MG63 (cell line): ENCODE data around the gene LANCL2. TPM values are rescaled to one million over a fixed set of nuclear protein-coding genes. Genes with fewer than 3 reads are reported as not detected.
"Not testable (repeated sequence)": the region's sequence is repeated elsewhere in the genome, so short reads cannot be mapped to it uniquely, and the experiment has no call there.

ENCODE experiments used
- DNase-seq: peaks from one replicate; pipeline ENCODE4 v3.0.0-alpha.2; 2020
- H3K27me3 ChIP-seq: fragments of 250-450 bp; sonication (Bioruptor Pico); 2 replicates; pipeline ENCODE4 v1.5.1; 2020; ENCODE audit warnings: mild to moderate bottlenecking, moderate library complexity
- H3K36me3 ChIP-seq: fragments of 250-450 bp; sonication (Bioruptor Pico); 2 replicates; pipeline ENCODE4 v1.5.1; 2020; ENCODE audit warnings: mild to moderate bottlenecking, moderate library complexity
- H3K4me3 ChIP-seq: fragments of 250-450 bp; sonication (Bioruptor Pico); 2 replicates; pipeline ENCODE4 v1.5.1; 2020; ENCODE audit warnings: mild to moderate bottlenecking, moderate library complexity
- H3K9me3 ChIP-seq: fragments of 250-450 bp; sonication (Bioruptor Pico); 2 replicates; pipeline ENCODE4 v1.5.1; 2020; ENCODE audit warnings: mild to moderate bottlenecking, moderate library complexity
- total RNA-seq: library from RNA; depleted of rRNA; stranded (reverse); fragments of >200 nt; shearing (Covaris generic); gene quantifications from 2 replicates; pipeline ENCODE4 v1.2.3, GENCODE V29; 2014; ENCODE audit warnings: low replicate concordance

The LANCL2 gene
- total RNA-seq, 1 experiment from 2014 or later: 13.8 TPM

- no peak for DNase-seq
- no peak overlapping the region for H3K4me3 ChIP-seq
- no peaks in the 10 kb centered on the region for H3K36me3 ChIP-seq
- H3K9me3 ChIP-seq: no peaks in the 10 kb centered on the region
- H3K27me3 ChIP-seq: no peaks in the 10 kb centered on the region
Observed at GRCh38 chr7:55350281-55350680, 14.9 kb upstream of the LANCL2 start.

GRCh38 chr7:55351263-55351662 lies 13.9 kb upstream of the LANCL2 start:
- Histone ChIP-seq H3K27me3 (no peaks in the 10 kb centered on the region), H3K4me3 (no peak overlapping the region), H3K9me3 (no peaks in the 10 kb centered on the region), H3K36me3 (no peaks in the 10 kb centered on the region)
- no peak for DNase-seq

GRCh38 chr7:55352947-55353273 lies 12.2 kb upstream of the LANCL2 start:
- H3K36me3 ChIP-seq, H3K4me3 ChIP-seq, H3K27me3 ChIP-seq, H3K9me3 ChIP-seq, DNase-seq: not testable (repeated sequence)

- no peaks in the 10 kb centered on the region; the same call in 1 of the 2 replicates for H3K9me3 ChIP-seq
- H3K36me3 ChIP-seq: no peaks in the 10 kb centered on the region
- DNase-seq: peak; percentile 9
- H3K4me3 ChIP-seq: no peak overlapping the region
- H3K27me3 ChIP-seq: peaks cover 3% of the 10 kb centered on the region; the same call in 1 of the 2 replicates
Observed at GRCh38 chr7:55360486-55360885, 4.7 kb upstream of the LANCL2 start.

- H3K9me3 ChIP-seq: no peaks in the 10 kb centered on the region; the same call in 1 of the 2 replicates
- peaks cover 3% of the 10 kb centered on the region; the same call in 1 of the 2 replicates for H3K27me3 ChIP-seq
- DNase-seq: no peak
- H3K4me3 ChIP-seq: no peak overlapping the region
- peaks cover 2% of the 10 kb centered on the region; the same call in 1 of the 2 replicates for H3K36me3 ChIP-seq
Observed at GRCh38 chr7:55361560-55361959, 3.6 kb upstream of the LANCL2 start.

- no peak for DNase-seq
- Histone ChIP-seq H3K36me3 (peaks cover 9% of the 10 kb centered on the region), H3K9me3 (no peaks in the 10 kb centered on the region), H3K27me3 (peaks cover 3% of the 10 kb centered on the region; the same call in 1 of the 2 replicates), H3K4me3 (no peak overlapping the region)
Observed at GRCh38 chr7:55362927-55363326, 2.2 kb upstream of the LANCL2 start.

GRCh38 chr7:55363386-55364170 lies 1.6 kb upstream of the LANCL2 start:
- peaks cover 13% of the 10 kb centered on the region for H3K36me3 ChIP-seq
- H3K27me3 ChIP-seq: peaks cover 3% of the 10 kb centered on the region; the same call in 1 of the 2 replicates
- H3K4me3 ChIP-seq: no peak overlapping the region
- DNase-seq: no peak
- H3K9me3 ChIP-seq: no peaks in the 10 kb centered on the region

GRCh38 chr7:55365675-55366460 lies 731 bp downstream of the LANCL2 start:
- peak; percentile 96 for DNase-seq
- peaks cover 15% of the 10 kb centered on the region for H3K36me3 ChIP-seq
- H3K4me3 ChIP-seq: peak overlapping the region; percentile 92
- no peaks in the 10 kb centered on the region for H3K9me3 ChIP-seq
- no peaks in the 10 kb centered on the region for H3K27me3 ChIP-seq

GRCh38 chr7:55366461-55367070 lies 1.4 kb downstream of the LANCL2 start:
- Histone ChIP-seq H3K36me3 (peaks cover 15% of the 10 kb centered on the region), H3K27me3 (no peaks in the 10 kb centered on the region), H3K9me3 (no peaks in the 10 kb centered on the region), H3K4me3 (peak overlapping the region; percentile 92)
- no peak for DNase-seq

- Histone ChIP-seq H3K9me3 (no peaks in the 10 kb centered on the region), H3K36me3 (peaks cover 15% of the 10 kb centered on the region), H3K27me3 (no peaks in the 10 kb centered on the region), H3K4me3 (peak overlapping the region; percentile 92)
- no peak for DNase-seq
Observed at GRCh38 chr7:55367283-55367840, 2.2 kb downstream of the LANCL2 start.

GRCh38 chr7:55369427-55370400 lies 4.6 kb downstream of the LANCL2 start:
- H3K36me3 ChIP-seq: peaks cover 15% of the 10 kb centered on the region
- H3K27me3 ChIP-seq: no peaks in the 10 kb centered on the region
- no peak overlapping the region for H3K4me3 ChIP-seq
- no peaks in the 10 kb centered on the region for H3K9me3 ChIP-seq
- peak; percentile 12 for DNase-seq

- no peaks in the 10 kb centered on the region for H3K36me3 ChIP-seq
- H3K9me3 ChIP-seq: no peaks in the 10 kb centered on the region
- no peaks in the 10 kb centered on the region for H3K27me3 ChIP-seq
Observed at GRCh38 chr7:55374213-55374612, 9.1 kb downstream of the LANCL2 start.

GRCh38 chr7:55375237-55375636 lies 10.1 kb downstream of the LANCL2 start:
- no peak for DNase-seq
- H3K27me3 ChIP-seq: no peaks in the 10 kb centered on the region
- no peaks in the 10 kb centered on the region for H3K36me3 ChIP-seq
- no peak overlapping the region for H3K4me3 ChIP-seq
- no peaks in the 10 kb centered on the region for H3K9me3 ChIP-seq

More at GRCh38 chr7:55374213-55374612, 9.1 kb downstream of the LANCL2 start:
- H3K4me3 ChIP-seq: no peak overlapping the region
- no peak for DNase-seq

GRCh38 chr7:55377162-55377817 lies 12.2 kb downstream of the LANCL2 start:
- DNase-seq: no peak
- Histone ChIP-seq H3K4me3 (no peak overlapping the region), H3K27me3 (no peaks in the 10 kb centered on the region), H3K9me3 (no peaks in the 10 kb centered on the region), H3K36me3 (no peaks in the 10 kb centered on the region)

- Histone ChIP-seq H3K36me3 (no peaks in the 10 kb centered on the region), H3K4me3 (no peak overlapping the region), H3K27me3 (no peaks in the 10 kb centered on the region), H3K9me3 (peaks cover 2% of the 10 kb centered on the region; the same call in 1 of the 2 replicates)
- DNase-seq: no peak
Observed at GRCh38 chr7:55379285-55379684, 14.1 kb downstream of the LANCL2 start.
